SK-N-MC (cell line): ENCODE data around the gene ZBTB7C.

Experiments used
- EZH2 ChIP-seq: fragments of 200-600 bp; sonication (generic); IDR thresholded peaks from one replicate; pipeline ENCODE4 v1.6.1; 2017; ENCODE audit warnings: antibody characterized with exemption
- FOXP2 ChIP-seq: optimal IDR thresholded peaks from 2 replicates; pipeline ENCODE3; 2011; ENCODE audit warnings: mild to moderate bottlenecking, moderate library complexity; ENCODE audit not compliant: insufficient read depth; ENCODE audit errors: extremely low read length, control extremely low read depth
- POLR2AphosphoS5 ChIP-seq: IDR thresholded peaks from 2 replicates; pipeline ENCODE4 v1.6.1; 2012; ENCODE audit warnings: mild to moderate bottlenecking, low read depth, low read length, borderline replicate concordance

GRCh38 chr18:48412339-48412929, 3.3 kb upstream of the ZBTB7C start:
- TF ChIP-seq POLR2AphosphoS5: no peak
- TF ChIP-seq EZH2: no peak
- no peak for TF ChIP-seq FOXP2
